ENCODE measurements around the gene PRKCA. TPM values are rescaled to one million over a fixed set of nuclear protein-coding genes. Genes with fewer than 3 reads are reported as not detected.

The PRKCA gene
- polyA plus RNA-seq, 1 experiment, result 66.8 TPM

GRCh38 chr17:66715745-66716156 lies 413.3 kb downstream of the PRKCA start:
- H3K4me3 ChIP-seq (ENCODE audit: low read depth, low read length), result no peak overlapping the region
- no peak overlapping the region for H3K27ac ChIP-seq (ENCODE audit: low read depth, low read length)
- POLR2A ChIA-PET, result no interaction called here
- peak; percentile 74 for TF ChIP-seq CTCF (IDR thresholded peaks at IDR 0.05; ENCODE audit: low read depth, low read length)
- CTCF ChIA-PET, result no interaction called here
- no peaks in the 10 kb centered on the region for H3K27me3 ChIP-seq (ENCODE audit: control insufficient read depth, insufficient read depth, low read length)
- DNase-seq (ENCODE audit: low read depth, low spot score), result peak; percentile 23
- H3K9me3 ChIP-seq (ENCODE audit: control insufficient read depth, insufficient read depth, low read length), result no peaks in the 10 kb centered on the region

GRCh38 chr17:66716236-66717026 lies 414.0 kb downstream of the PRKCA start:
- POLR2A ChIA-PET, result no interaction called here
- Histone ChIP-seq H3K27me3 (ENCODE audit: control insufficient read depth, insufficient read depth, low read length) (no peaks in the 10 kb centered on the region), H3K4me3 (ENCODE audit: low read depth, low read length) (no peak overlapping the region), H3K27ac (ENCODE audit: low read depth, low read length) (no peak overlapping the region), H3K9me3 (ENCODE audit: control insufficient read depth, insufficient read depth, low read length) (no peaks in the 10 kb centered on the region)
- no peak for TF ChIP-seq CTCF (IDR thresholded peaks at IDR 0.05; ENCODE audit: low read depth, low read length)
- DNase-seq (ENCODE audit: low read depth, low spot score), result no peak
- CTCF ChIA-PET, result interaction anchor here (1.8 to 2.5 kb wide), 2 partner anchors 12 to 442 kb away, joined by 5 to 6 read pairs; no protein-coding TSS in a partner anchor

- no peak for DNase-seq (ENCODE audit: low read depth, low spot score)
- CTCF ChIA-PET, result interaction anchor here (1.0 to 2.5 kb wide), 4 partner anchors 11 to 441 kb away, joined by 4 to 6 read pairs (median 6); no protein-coding TSS in a partner anchor
- POLR2A ChIA-PET, result no interaction called here
Observed at GRCh38 chr17:66717641-66718058, 415.2 kb downstream of the PRKCA start.

GRCh38 chr17:66720027-66720426 lies 417.6 kb downstream of the PRKCA start:
- no peak for TF ChIP-seq CTCF (IDR thresholded peaks at IDR 0.05; ENCODE audit: low read depth, low read length)
- ChIA-PET POLR2A (no interaction called here), CTCF (no interaction called here)
- no peaks in the 10 kb centered on the region for H3K9me3 ChIP-seq (ENCODE audit: control insufficient read depth, insufficient read depth, low read length)
- H3K27me3 ChIP-seq (ENCODE audit: control insufficient read depth, insufficient read depth, low read length), result no peaks in the 10 kb centered on the region
- DNase-seq (ENCODE audit: low read depth, low spot score), result no peak
- no peak overlapping the region for H3K27ac ChIP-seq (ENCODE audit: low read depth, low read length)
- H3K4me3 ChIP-seq (ENCODE audit: low read depth, low read length), result no peak overlapping the region

More at GRCh38 chr17:66717641-66718058, 415.2 kb downstream of the PRKCA start:
- no peak for TF ChIP-seq CTCF (IDR thresholded peaks at IDR 0.05; ENCODE audit: low read depth, low read length)
- Histone ChIP-seq H3K27me3 (ENCODE audit: control insufficient read depth, insufficient read depth, low read length) (no peaks in the 10 kb centered on the region), H3K9me3 (ENCODE audit: control insufficient read depth, insufficient read depth, low read length) (no peaks in the 10 kb centered on the region), H3K27ac (ENCODE audit: low read depth, low read length) (no peak overlapping the region), H3K4me3 (ENCODE audit: low read depth, low read length) (no peak overlapping the region)

GRCh38 chr17:66720567-66720966 lies 418.2 kb downstream of the PRKCA start:
- ChIA-PET CTCF (no interaction called here), POLR2A (no interaction called here)
- TF ChIP-seq CTCF (IDR thresholded peaks at IDR 0.05; ENCODE audit: low read depth, low read length), result no peak
- Histone ChIP-seq H3K27ac (ENCODE audit: low read depth, low read length) (no peak overlapping the region), H3K4me3 (ENCODE audit: low read depth, low read length) (no peak overlapping the region), H3K9me3 (ENCODE audit: control insufficient read depth, insufficient read depth, low read length) (no peaks in the 10 kb centered on the region), H3K27me3 (ENCODE audit: control insufficient read depth, insufficient read depth, low read length) (no peaks in the 10 kb centered on the region)
- DNase-seq (ENCODE audit: low read depth, low spot score), result no peak
